Liver (tissue), 3 donors: ENCODE results near the gene C10orf71.

Source experiments
- HNF4A ChIP-seq, 2 donors: conservative IDR thresholded peaks; 2 replicates each; pipeline ENCODE4 v1.6.1; 2016; ENCODE audit warnings: antibody characterized with exemption in 2 of 2, mild to moderate bottlenecking in 2 of 2
- TF ChIP-seq, protein P1 (sequence below): fragments of 150-350 bp; IDR thresholded peaks from 2 replicates; pipeline ENCODE4 v1.5.1; 2017; ENCODE audit warnings: improper control_type of control experiment, low read depth, low read length; ENCODE audit not compliant: missing input control
- donor health status: healthy.
- donor health status: healthy.

GRCh38 chr10:49329146-49329505 is 30.2 kb downstream of the C10orf71 start:
- TF ChIP-seq, protein P1, sequence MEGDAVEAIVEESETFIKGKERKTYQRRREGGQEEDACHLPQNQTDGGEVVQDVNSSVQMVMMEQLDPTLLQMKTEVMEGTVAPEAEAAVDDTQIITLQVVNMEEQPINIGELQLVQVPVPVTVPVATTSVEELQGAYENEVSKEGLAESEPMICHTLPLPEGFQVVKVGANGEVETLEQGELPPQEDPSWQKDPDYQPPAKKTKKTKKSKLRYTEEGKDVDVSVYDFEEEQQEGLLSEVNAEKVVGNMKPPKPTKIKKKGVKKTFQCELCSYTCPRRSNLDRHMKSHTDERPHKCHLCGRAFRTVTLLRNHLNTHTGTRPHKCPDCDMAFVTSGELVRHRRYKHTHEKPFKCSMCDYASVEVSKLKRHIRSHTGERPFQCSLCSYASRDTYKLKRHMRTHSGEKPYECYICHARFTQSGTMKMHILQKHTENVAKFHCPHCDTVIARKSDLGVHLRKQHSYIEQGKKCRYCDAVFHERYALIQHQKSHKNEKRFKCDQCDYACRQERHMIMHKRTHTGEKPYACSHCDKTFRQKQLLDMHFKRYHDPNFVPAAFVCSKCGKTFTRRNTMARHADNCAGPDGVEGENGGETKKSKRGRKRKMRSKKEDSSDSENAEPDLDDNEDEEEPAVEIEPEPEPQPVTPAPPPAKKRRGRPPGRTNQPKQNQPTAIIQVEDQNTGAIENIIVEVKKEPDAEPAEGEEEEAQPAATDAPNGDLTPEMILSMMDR = no peak
- no peak for TF ChIP-seq HNF4A (conservative IDR thresholded peaks at IDR 0.05)
